AG09319 (cell line): ENCODE measurements around the gene MICU1.
"Not testable (repeated sequence)": the region's sequence is repeated elsewhere in the genome, so short reads cannot be mapped to it uniquely, and the experiment has no call there.

Experiments used
- DNase-seq: peaks from one replicate; pipeline ENCODE4 v3.0.0-alpha.2; 2010; ENCODE audit warnings: low read depth; ENCODE audit errors: extremely low read depth
- CTCF ChIP-seq: IDR thresholded peaks from 2 replicates; pipeline ENCODE4 v1.5.1; 2011; ENCODE audit warnings: low read depth, mild to moderate bottlenecking, inconsistent platforms, low read length, moderate library complexity

MICU1 gene

GRCh38 chr10:72390764-72391163 lies 235.1 kb downstream of the MICU1 start:
- no peak for TF ChIP-seq CTCF
- no peak for DNase-seq

- DNase-seq: no peak
- no peak for TF ChIP-seq CTCF
These were observed 236.2 kb downstream of the MICU1 start for GRCh38 chr10:72389716-72390115.

- no peak for DNase-seq
- no peak for TF ChIP-seq CTCF
These were observed 236.9 kb downstream of the MICU1 start for GRCh38 chr10:72389014-72389413.

GRCh38 chr10:72388062-72388461 lies 237.8 kb downstream of the MICU1 start:
- DNase-seq: no peak

DNA sequence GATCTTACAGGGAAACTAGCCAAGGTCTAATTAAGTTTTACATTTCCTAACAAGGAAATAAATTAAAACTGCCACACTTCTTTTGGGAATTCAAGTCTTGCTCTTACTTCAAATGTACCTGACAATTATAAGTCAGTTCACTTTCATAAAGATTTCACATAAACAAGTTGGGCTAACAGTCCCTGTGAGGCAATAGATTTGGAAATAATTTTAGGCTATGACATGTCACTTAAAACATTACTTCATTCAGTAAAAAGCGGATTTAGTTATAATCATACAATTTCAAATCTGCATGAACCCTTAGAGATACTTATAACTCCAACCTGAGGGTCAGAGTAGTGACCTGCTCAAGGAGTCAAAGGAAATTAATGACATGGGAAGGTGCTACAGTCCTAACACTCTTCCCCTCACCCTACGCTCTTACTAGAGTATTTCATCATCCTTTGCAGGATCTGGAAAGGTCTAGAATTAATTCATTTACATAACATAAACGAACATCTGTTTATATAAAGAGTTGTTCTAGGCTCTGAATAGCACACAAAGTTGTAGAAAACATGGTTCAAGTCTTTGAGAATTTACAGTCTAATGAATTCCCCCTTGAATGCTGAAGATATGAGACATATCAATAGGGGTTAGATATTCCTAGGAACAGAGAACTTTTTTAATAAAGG lies 238.8 kb downstream of the MICU1 start:
- TF ChIP-seq CTCF: no peak
- no peak for DNase-seq

More at GRCh38 chr10:72388062-72388461, 237.8 kb downstream of the MICU1 start:
- TF ChIP-seq CTCF: no peak

DNA sequence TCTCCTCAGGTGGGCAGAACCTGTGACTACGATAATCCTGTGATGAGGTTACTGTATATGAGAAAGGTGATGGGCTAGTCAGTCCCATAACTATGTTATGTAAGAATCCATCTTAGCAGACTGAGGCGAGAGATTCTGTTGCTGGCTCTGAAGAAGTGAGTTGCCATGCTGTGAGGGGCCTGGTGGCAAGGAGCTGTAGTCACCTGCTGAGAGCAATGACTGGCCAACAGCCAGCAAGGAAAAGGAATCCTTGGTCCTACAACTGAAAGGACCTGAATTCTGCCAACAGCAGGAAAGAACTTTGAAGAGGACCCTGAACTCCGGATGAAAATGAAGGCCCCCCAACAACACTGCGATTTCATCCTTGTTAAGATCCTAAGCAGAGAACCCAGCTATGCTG lies 240.2 kb downstream of the MICU1 start:
- DNase-seq: no peak
- no peak for TF ChIP-seq CTCF

DNA sequence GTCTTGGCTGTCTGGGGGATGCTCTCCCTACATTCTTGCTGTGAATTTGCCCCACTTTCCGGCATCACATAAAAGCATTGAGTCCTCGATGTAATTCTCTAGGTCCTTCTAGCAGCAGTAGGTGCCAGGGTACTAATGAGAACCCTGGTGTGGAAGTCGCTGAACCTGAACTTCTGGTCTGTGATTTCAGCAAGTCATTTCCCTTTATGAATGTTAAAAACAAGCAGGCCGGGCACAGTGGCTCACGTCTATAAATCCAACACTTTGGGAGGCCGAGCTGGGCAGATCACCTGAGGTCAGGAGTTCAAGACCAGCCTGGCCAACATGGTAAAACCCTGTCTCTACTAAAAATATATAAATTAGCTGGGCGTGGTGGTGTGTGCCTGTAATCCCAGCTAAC lies 240.9 kb downstream of the MICU1 start:
- DNase-seq: not testable (repeated sequence)

DNA sequence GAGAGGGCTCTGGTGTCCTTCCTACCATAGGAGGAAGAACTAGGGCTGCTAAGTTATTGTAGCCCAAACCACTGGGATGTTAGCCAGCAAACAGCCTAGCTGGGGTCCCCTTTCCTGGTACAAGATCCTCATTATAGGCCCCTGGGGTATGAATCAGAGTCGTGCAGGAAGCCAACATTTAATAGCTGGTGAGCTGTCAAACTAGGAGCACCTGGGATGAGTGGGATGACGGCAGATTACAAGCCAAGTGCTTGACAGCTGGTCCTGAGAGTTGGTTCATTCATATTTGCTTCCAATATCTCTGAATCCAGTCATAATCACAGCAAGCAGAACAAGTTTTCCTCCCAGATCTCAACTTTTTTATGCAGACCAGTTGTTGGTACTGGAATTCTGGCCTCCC lies 246.1 kb downstream of the MICU1 start:
- DNase-seq: no peak
- TF ChIP-seq CTCF: no peak
